ENCODE data around the gene NTM. TPM values are rescaled to one million over a fixed set of nuclear protein-coding genes. Genes with fewer than 3 reads are reported as not detected.

The NTM gene
- total RNA-seq, 2 donors from 2014 or later: 19.1 to 44.7 TPM

DNA sequence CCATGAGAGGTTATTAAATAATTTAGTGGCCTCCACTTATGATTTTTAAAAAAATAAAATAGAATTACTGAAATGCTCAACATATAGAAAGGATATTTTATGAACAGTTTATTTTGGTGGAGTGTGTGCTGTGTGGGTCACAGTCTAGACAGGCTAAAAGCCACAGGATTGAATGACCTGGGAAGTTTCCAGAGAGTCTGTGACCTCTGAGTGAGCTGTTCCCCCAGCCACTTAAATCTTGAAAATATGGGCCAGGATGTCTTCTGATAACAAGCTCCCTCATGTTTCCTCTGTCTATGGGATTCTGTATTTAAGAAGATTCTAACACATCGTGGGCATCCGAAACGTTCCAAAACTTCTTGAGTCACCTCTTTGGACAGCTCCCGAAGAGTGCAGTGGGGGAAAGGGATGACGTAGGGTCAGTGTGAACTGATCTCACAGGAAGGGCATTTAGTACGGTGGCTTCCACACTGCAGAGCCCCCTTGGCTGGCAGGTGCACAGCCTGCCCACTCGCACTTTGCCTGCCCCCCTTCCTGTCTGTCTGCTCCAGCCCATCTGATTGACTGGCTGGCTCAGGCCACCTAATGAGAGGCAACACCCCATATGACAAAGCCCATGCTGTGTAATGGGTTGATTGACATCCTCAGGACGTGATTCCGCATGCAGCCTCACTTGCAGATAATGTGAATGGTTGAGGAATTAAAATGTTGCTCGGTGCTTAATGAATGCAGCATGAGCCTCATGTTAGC, 97.4 kb downstream of the NTM start:
- H3K36me3 ChIP-seq: no peaks in the 10 kb centered on the region
- TF ChIP-seq, protein P1, sequence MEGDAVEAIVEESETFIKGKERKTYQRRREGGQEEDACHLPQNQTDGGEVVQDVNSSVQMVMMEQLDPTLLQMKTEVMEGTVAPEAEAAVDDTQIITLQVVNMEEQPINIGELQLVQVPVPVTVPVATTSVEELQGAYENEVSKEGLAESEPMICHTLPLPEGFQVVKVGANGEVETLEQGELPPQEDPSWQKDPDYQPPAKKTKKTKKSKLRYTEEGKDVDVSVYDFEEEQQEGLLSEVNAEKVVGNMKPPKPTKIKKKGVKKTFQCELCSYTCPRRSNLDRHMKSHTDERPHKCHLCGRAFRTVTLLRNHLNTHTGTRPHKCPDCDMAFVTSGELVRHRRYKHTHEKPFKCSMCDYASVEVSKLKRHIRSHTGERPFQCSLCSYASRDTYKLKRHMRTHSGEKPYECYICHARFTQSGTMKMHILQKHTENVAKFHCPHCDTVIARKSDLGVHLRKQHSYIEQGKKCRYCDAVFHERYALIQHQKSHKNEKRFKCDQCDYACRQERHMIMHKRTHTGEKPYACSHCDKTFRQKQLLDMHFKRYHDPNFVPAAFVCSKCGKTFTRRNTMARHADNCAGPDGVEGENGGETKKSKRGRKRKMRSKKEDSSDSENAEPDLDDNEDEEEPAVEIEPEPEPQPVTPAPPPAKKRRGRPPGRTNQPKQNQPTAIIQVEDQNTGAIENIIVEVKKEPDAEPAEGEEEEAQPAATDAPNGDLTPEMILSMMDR (IDR thresholded peaks at IDR 0.05): no peak
- H3K4me3 ChIP-seq: no peak overlapping the region
- no peaks in the 10 kb centered on the region for H3K27me3 ChIP-seq
- no peaks in the 10 kb centered on the region for H3K4me1 ChIP-seq
- H3K9me3 ChIP-seq: no peaks in the 10 kb centered on the region
- no peak for DNase-seq (ENCODE audit: low spot score)
- no peak overlapping the region for H3K27ac ChIP-seq

DNA sequence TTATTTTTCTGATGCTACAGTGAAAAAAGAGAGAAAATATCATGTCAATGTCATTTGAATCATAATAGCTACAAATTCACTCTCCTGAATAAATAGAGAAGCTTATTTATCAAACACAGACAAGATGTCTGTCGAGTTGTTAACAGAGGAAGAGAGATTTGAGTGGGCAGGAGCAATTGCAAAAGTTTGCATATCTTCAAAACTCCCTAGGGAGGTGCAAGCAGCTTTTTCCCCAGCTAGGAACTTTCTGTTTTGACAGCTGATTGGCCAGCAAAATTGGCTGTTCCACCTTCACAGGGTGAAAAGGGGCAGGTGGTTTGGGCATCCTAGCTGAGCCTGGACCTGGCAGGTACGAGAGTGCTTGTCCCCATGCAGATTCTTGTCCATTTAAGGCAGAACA, 98.2 kb downstream of the NTM start:
- no peaks in the 10 kb centered on the region for H3K27me3 ChIP-seq
- TF ChIP-seq, protein P1 (IDR thresholded peaks at IDR 0.05): no peak
- DNase-seq (ENCODE audit: low spot score): no peak
- H3K4me1 ChIP-seq: no peaks in the 10 kb centered on the region
- no peaks in the 10 kb centered on the region for H3K36me3 ChIP-seq
- no peak overlapping the region for H3K27ac ChIP-seq
- no peaks in the 10 kb centered on the region for H3K9me3 ChIP-seq
- H3K4me3 ChIP-seq: no peak overlapping the region

DNA sequence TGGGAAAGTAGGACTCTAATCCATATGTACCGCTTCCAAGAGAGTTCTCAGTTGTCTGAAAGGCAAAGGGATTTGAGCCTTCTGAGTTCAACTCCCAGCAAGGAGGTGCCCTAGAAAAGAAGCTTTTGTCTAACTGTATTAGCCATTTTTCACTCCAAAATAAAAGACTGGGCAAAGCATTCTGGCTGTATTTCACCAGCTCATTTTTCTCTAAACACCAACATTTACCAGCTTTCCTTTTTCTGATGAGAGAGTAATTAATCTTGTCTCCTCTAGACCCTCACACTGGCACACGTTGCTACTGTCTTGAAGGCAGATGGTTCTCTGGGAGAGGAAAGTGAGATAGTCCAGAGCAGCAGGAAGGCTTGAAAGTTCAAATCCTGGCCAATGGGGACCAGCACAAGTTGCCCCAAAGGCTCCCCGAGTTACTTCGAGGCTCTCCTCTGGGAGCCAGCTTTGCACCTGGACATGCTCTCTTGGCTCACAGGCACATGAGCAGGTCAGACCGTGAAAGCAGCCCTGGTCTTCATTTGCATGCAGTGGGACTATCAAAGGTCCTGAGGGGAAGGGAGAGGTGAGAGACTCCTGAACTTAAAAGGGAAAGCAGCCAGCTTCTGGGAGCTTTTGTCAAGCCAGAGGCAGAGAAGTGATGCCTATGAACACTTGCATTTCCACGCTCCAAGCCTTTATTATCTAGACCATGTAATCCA, 100.0 kb downstream of the NTM start:
- no peaks in the 10 kb centered on the region for H3K36me3 ChIP-seq
- TF ChIP-seq, protein P1 (IDR thresholded peaks at IDR 0.05): no peak
- no peak overlapping the region for H3K4me3 ChIP-seq
- no peaks in the 10 kb centered on the region for H3K27me3 ChIP-seq
- no peaks in the 10 kb centered on the region for H3K9me3 ChIP-seq
- DNase-seq (ENCODE audit: low spot score): no peak
- no peak overlapping the region for H3K27ac ChIP-seq
- H3K4me1 ChIP-seq: no peaks in the 10 kb centered on the region

DNA sequence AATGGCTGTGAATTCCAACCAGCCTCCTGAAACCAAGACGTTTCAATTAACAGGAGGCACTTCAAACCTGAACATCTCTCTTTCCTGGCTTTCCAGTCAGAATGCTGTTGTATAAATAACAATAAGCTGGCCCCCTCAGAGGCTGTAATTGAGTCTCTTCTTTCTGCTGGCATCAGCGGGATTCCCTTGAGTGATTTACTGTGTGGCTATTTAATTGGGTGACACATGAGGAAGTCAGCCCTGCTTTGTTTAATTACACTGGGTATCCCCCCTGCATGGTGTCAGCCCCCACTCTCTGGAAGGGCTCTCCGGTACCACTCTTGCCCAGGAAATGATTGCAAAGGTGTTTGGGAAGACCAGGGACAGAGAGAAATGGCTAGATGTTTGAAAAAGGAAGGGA, 101.6 kb downstream of the NTM start:
- Histone ChIP-seq H3K27me3 (no peaks in the 10 kb centered on the region), H3K4me1 (no peaks in the 10 kb centered on the region), H3K27ac (no peak overlapping the region), H3K36me3 (no peaks in the 10 kb centered on the region), H3K9me3 (no peaks in the 10 kb centered on the region), H3K4me3 (no peak overlapping the region)
- no peak for DNase-seq (ENCODE audit: low spot score)
- TF ChIP-seq, protein P1 (IDR thresholded peaks at IDR 0.05): no peak

DNA sequence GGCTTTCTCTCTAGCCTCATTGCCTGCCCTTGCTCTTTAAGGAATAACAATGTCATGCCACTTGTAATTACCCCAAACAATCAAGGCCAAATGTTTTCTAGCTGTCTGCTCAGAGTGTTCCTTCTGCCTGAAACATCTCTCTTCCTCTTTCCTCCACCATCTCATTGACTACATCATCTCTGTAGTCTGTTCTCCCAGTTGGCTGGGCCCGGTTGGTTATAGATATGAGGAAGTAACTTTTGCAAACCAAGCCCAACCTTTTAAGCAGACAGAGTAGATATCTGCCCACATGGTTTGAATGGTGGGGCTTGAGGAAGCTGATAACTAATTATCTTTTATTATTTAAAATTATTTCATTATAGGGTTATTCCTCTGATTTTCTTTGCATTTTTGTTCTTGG, 104.5 kb downstream of the NTM start:
- H3K27me3 ChIP-seq: no peaks in the 10 kb centered on the region
- H3K9me3 ChIP-seq: no peaks in the 10 kb centered on the region
- H3K36me3 ChIP-seq: no peaks in the 10 kb centered on the region
- no peak for DNase-seq (ENCODE audit: low spot score)
- no peaks in the 10 kb centered on the region for H3K4me1 ChIP-seq
- no peak overlapping the region for H3K4me3 ChIP-seq
- no peak overlapping the region for H3K27ac ChIP-seq
- TF ChIP-seq, protein P1 (IDR thresholded peaks at IDR 0.05): no peak
